Vagina (tissue), 2 donors: ENCODE data around the gene IL12RB2.

ENCODE experiments used
- CTCF ChIP-seq, 3 experiments: fragments of 450-650 bp in 2 of 3; fragments of 200-600 bp in 1 of 3; sonication (generic) in 1 of 3; IDR thresholded peaks; one replicate each; pipeline ENCODE4 v1.5.1; 2017 to 2019; ENCODE audit warnings: antibody characterized with exemption in 3 of 3, mild to moderate bottlenecking in 2 of 3, moderate library complexity in 2 of 3
- POLR2A ChIP-seq, 2 donors: fragments of 450-650 bp; IDR thresholded peaks; one replicate each; pipeline ENCODE4 v1.6.1; 2017; ENCODE audit warnings: antibody characterized with exemption in 2 of 2, mild to moderate bottlenecking in 2 of 2, moderate library complexity in 2 of 2
- POLR2AphosphoS5 ChIP-seq, 2 donors: sonication (generic); formaldehyde crosslinking; IDR thresholded peaks; one replicate each; pipeline ENCODE4 v1.9.0; 2017; ENCODE audit warnings: antibody characterized with exemption in 2 of 2, mild to moderate bottlenecking in 2 of 2, low read depth in 1 of 2; ENCODE audit not compliant: insufficient read depth in 1 of 2

- TF ChIP-seq POLR2AphosphoS5 (IDR thresholded peaks at IDR 0.05; ENCODE audit: insufficient read depth in 1 of 2, low read depth in 1 of 2): no peak
- TF ChIP-seq CTCF (IDR thresholded peaks at IDR 0.05): no peak
- TF ChIP-seq POLR2A (IDR thresholded peaks at IDR 0.05): no peak
Measured at GRCh38 chr1:67382292-67382691, 74.6 kb downstream of the IL12RB2 start.
